ENCODE results near the gene LBX2. TPM values are rescaled to one million over a fixed set of nuclear protein-coding genes. Genes with fewer than 3 reads are reported as not detected.
A peak's percentile ranks its signal among the peaks of the same experiment; 100 is the strongest.

Gene LBX2
- total RNA-seq, 1 experiment from 2014 or later: 0.45 TPM

DNA sequence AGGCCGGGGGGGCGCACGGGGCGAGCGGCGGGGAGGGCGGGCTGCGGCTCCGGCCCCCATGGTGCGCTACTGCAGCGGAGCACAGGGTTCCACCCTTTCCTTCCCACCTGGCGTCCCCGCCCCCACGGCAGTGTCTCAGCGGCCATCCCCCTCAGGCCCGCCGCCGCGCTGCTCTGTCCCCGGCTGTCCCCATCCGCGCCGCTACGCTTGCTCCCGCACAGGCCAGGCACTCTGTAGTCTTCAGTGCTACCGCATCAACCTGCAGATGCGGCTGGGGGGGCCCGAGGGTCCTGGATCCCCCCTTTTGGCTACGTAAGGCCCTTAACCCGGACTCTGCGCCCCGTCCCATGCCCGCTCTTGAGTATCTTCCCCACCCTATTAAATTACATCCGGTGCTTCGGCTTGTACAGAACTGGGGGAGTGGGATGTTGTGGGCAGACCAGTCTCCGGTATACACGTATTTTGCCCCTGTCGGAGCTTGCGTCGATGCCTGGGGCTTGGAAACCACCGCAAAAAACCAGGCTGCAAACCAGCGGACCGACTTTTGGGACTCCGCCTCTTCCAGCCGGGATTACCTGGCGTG is 41.8 kb downstream of the LBX2 start:
- no peak for DNase-seq (ENCODE audit: low spot score)

DNA sequence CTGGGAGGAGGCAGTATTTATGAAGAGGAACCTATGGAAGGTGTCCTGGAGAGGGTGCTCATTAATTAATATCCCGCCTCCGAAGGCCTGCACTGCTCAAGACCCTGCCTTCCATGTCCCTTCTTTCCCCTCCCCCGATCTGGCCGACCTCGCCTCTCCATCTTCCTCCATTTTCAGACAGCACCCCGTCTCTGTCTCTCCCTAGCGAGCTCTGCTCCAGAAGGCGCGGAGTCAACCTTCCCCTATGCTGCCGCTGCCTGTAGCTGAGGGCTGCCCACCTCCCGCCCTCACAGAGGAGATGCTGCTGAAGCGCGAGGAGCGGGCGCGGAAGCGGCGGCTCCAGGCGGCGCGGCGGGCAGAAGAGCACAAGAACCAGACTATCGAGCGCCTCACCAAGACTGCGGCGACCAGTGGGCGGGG is 42.3 kb downstream of the LBX2 start:
- DNase-seq (ENCODE audit: low spot score): no peak

DNA sequence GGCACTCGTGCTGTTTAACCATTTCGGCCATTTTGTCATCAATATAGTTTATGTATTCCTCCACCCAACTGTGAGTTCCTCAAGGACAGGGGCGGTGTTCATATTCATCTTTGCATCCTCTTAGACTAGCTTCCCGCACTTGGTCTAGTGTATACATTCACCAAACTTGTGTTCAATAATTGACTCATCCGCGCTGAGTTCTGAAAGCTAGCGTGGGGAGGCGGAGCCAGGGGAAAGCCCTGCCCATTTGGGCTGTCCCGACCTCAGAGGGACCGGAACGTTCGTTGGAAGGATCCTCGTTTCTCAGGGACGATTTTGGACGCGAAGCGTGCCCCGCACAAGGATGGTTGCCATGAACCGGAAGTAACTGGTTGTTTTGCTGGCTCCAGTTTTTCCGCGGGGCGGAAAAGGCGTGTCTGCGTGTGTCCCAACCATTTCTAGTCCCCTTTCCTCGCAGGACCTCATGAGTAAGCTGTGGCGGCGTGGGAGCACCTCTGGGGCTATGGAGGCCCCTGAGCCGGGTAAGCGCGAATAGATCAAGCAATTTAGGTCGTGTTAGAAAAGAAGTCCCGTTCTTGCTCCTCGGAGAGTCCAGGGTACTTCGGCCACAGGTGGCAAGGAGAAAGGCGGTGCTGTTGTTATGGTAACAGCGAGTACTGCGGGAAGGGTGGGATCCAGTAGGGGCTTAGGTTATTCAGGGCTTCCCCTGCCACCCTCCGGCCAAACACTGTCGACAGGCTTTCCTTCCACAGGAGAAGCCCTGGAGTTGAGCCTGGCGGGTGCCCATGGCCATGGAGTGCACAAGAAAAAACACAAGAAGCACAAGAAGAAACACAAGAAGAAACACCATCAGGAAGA is 44.5 kb downstream of the LBX2 start, which contains the start of gene INO80B:
Gene INO80B (plus strand): TSS at position 434 of the 858 bp plus-strand sequence. CDS start 30 bp downstream, at position 464.
- DNase-seq (ENCODE audit: low spot score): peak; percentile 96

DNA sequence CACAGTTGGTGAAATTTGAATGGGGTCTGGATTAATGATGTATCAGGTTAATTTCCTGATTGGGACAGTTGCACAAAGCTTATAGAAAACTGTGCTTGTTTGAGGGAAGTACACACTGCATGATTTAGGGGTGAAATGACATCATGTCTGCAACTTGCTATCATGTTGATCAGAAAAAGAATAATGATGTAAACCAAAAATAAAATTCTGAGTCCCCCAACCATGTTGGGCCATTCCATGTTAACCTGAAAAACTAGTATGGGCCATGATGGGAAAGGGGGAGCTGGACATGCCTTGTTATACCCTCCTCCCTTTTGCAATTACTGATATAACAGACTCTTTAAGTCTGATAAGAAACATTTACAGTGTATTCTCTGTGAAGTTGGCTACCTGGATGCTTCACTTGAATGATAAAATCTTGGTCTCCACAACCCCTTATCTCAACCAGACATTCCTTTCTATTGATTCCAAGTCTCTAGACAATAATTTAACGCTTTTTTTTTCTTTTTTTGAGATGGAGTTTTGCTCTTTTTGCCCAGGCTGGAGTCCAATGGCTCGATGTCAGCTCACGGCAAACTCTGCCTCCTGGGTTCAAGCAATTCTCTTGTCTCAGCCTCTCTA is 48.7 kb downstream of the LBX2 start:
- no peak for DNase-seq (ENCODE audit: low spot score)

DNA sequence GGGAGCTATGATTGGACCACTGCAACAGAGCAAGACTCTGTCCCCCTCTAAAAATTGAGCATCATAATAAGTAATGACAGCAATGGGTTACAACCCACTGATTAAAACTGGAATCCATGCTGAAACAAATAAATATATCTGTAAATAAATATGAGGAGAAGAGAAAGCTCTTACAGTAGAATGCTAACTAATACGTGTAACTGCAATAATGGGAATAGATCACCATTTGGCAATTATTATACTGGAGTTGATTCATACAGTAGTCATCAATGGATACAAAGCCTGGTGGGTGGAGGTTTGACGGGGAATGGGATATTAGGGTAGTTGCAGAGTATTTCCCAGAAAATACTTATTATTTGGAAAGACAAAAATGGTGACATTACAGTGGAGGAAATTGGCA is 50.6 kb downstream of the LBX2 start:
- DNase-seq (ENCODE audit: low spot score): no peak

Other genes with a start within 250 kb of the LBX2 start
- gene SLC4A5, start 156.2 kb downstream of the LBX2 start, total RNA-seq (2014; rRNA removed; shearing (Covaris generic)): 0.07 TPM in 1 of 2 replicates, not detected in the other
- gene DCTN1, start 119.3 kb downstream of the LBX2 start, total RNA-seq (2014; rRNA removed; shearing (Covaris generic)): 105 and 123 TPM in 2 replicates
- gene C2orf81, start 78.0 kb downstream of the LBX2 start, total RNA-seq (2014; rRNA removed; shearing (Covaris generic)): 2.3 and 3.5 TPM in 2 replicates
- gene WDR54, start 77.9 kb downstream of the LBX2 start, total RNA-seq (2014; rRNA removed; shearing (Covaris generic)): 72.9 and 84.5 TPM in 2 replicates
- 23.1 and 33.3 TPM in 2 replicates for gene RTKN, start 57.7 kb downstream of the LBX2 start, total RNA-seq (2014; rRNA removed; shearing (Covaris generic))
- gene INO80B, start 44.5 kb downstream of the LBX2 start, total RNA-seq (2014; rRNA removed; shearing (Covaris generic)): 5.9 and 7.9 TPM in 2 replicates
- 49.0 and 52.3 TPM in 2 replicates for gene WBP1, start 41.2 kb downstream of the LBX2 start, total RNA-seq (2014; rRNA removed; shearing (Covaris generic))
- gene MOGS, start 34.2 kb downstream of the LBX2 start, total RNA-seq (2014; rRNA removed; shearing (Covaris generic)): 66.6 and 71.4 TPM in 2 replicates
- 30.2 and 39.1 TPM in 2 replicates for gene MRPL53, start 26.9 kb downstream of the LBX2 start, total RNA-seq (2014; rRNA removed; shearing (Covaris generic))
- gene CCDC142, start 16.6 kb downstream of the LBX2 start, total RNA-seq (2014; rRNA removed; shearing (Covaris generic)): 11.7 and 12.5 TPM in 2 replicates
- gene TTC31, start 16.5 kb downstream of the LBX2 start, total RNA-seq (2014; rRNA removed; shearing (Covaris generic)): 14.7 and 16.5 TPM in 2 replicates
- 33.9 and 67.3 TPM in 2 replicates for gene PCGF1, start 8.1 kb upstream of the LBX2 start, total RNA-seq (2014; rRNA removed; shearing (Covaris generic))
- 0.90 and 1.7 TPM in 2 replicates for gene TLX2, start 14.8 kb upstream of the LBX2 start, total RNA-seq (2014; rRNA removed; shearing (Covaris generic))
- 0.17 TPM in 1 of 2 replicates, not detected in the other for gene DQX1, start 26.6 kb upstream of the LBX2 start, total RNA-seq (2014; rRNA removed; shearing (Covaris generic))
- gene AUP1, start 30.1 kb upstream of the LBX2 start, total RNA-seq (2014; rRNA removed; shearing (Covaris generic)): 150 and 194 TPM in 2 replicates
- gene HTRA2, start 30.3 kb upstream of the LBX2 start, total RNA-seq (2014; rRNA removed; shearing (Covaris generic)): 58.0 and 70.3 TPM in 2 replicates
- 3.2 TPM in 2 replicates for gene LOXL3, start 54.3 kb upstream of the LBX2 start, total RNA-seq (2014; rRNA removed; shearing (Covaris generic))
- gene DOK1, start 55.1 kb upstream of the LBX2 start, total RNA-seq (2014; rRNA removed; shearing (Covaris generic)): 17.3 and 24.8 TPM in 2 replicates
- gene M1AP, start 148.7 kb upstream of the LBX2 start, total RNA-seq (2014; rRNA removed; shearing (Covaris generic)): not detected in 2 replicates
- gene SEMA4F, start 154.6 kb upstream of the LBX2 start, total RNA-seq (2014; rRNA removed; shearing (Covaris generic)): 14.6 and 39.2 TPM in 2 replicates

Data from A172 (cell line).